Stimulated activated CD4-positive, alpha-beta T cell treated with anti-CD3 and anti-CD28 coated beads, Interleukin-4, amount 100 ng/mL, for 24 hours (primary cell): ENCODE results near the gene TTC4.

Experiments used
- DNase-seq: peaks from one replicate; pipeline ENCODE4 v3.0.0-alpha.2; 2020

Gene TTC4

GRCh38 chr1:54705153-54705552 lies 10.5 kb upstream of the TTC4 start:
- no peak for DNase-seq

- no peak for DNase-seq
Observed at GRCh38 chr1:54706419-54706818, 9.2 kb upstream of the TTC4 start.

DNA sequence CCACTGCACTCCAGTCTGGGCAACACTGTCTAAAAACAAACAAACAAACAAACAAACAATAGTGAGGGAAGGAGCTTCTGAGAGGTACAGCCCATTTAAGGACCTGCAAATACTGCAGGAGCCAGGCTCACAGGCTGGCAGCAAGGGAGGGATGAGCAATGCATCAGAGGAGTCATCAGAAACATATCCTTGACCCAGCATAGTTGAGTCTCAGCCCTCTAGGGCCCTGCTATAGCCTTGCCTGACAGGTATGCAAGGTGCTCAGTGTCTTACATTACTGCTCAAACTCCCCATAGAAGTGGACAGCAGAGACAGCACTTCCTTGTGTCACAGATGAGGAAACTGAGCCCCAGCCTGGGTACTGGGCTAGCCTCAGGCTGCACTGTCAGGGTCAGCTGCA lies 7.3 kb upstream of the TTC4 start:
- DNase-seq = no peak

GRCh38 chr1:54709547-54710292 lies 5.9 kb upstream of the TTC4 start:
- DNase-seq = no peak

DNA sequence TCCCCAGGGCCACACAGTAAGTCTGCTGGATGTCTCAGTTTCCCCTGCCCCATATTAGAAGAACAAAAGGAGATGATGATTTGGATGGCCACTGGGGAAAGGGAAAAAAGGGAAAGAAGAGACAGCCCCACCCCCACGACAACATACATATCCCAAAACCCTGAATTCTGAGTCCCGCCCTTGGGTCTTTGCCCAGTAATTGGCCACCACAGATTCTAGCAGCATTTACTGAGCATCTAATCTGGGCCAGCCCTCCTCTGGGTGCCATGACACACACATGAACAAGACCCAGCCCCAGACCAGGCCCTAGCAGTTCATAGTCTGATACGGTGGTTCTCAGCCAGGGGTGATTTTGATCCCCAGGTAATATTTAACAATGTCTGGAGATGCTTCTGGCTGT lies 5.2 kb upstream of the TTC4 start:
- no peak for DNase-seq

- DNase-seq = no peak
Observed at GRCh38 chr1:54710841-54711240, 4.8 kb upstream of the TTC4 start.

DNA sequence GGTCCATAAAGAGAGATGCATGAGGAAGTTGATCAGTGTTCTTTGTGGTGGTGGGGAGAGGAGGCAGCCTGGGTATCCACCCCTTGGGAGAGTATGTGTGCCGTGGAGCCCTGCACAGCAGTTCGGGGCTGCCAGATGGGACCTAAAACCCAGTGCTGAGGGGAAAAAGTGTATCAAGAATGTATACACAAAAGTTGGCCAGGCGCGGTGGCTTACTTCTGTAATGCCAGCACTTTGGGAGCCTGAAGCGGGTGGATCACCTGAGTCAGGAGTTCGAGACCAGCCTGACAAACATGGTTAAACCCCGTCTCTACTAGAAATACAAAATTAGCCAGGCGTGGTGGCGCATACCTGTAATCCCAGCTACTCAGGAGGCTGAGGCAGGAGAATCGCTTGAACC lies 4.1 kb upstream of the TTC4 start:
- no peak for DNase-seq

GRCh38 chr1:54714881-54715492 lies 674 bp upstream of the TTC4 start:
- no peak for DNase-seq

GRCh38 chr1:54716299-54717047 lies 812 bp downstream of the TTC4 start:
- DNase-seq = peak; percentile 31

GRCh38 chr1:54721719-54722118 lies 6.1 kb downstream of the TTC4 start:
- DNase-seq = no peak

DNA sequence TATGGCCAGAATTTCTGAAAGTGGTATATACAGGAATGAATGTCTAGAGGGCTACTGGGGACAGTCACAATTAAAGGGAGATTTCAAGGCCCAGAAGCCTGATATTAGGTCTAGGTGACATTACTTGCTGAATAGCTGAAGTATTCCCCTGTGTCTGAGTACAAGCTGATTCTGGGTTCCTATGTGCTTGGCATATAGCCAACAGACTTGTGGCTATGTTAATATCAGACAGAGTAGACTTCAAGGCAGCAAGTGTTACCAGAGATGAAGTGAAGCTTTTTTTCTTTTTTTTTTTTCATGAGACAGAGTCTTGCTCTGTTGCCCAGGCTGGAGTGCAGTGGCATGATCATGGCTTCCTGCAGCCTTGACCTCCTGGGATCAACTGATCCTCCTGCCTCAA lies 8.3 kb downstream of the TTC4 start:
- no peak for DNase-seq

DNA sequence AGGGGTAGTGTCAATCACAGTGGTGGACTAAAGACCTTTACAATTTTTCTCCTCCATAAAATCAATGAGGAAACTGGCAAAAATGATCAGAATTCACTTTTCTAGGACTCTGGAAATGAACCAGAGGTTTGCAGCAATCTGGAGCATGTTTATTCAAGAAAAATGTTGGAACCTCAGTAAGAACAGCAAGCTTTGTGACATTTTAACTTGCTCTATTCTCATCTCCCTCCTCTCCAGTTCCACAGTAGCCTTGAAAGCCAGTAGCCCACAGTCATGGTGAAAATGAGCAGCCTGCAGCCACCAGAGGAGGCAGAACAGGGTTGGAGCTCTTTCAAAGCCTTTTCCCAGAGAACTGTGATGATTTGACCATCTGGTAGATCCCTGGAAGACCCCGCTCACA lies 9.1 kb downstream of the TTC4 start:
- DNase-seq = no peak

DNA sequence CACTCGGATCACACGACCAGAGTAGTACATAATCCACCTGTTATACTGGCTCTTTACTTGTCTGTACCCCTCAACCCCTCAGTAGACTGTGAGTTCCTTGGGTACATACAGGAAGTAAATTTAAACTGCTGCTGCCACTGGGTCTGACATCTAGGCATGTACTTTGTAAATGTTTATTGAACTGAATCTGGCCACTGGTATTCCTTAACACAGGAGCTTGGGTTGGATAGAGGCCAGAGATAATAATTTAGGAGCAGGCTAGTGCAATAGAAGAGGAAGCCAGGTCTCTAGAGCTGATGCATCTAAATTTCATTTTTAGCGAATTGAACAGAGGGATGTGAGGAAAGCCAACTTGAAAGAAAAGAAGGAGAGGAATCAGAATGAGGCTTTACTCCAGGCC lies 12.4 kb downstream of the TTC4 start:
- DNase-seq = no peak

DNA sequence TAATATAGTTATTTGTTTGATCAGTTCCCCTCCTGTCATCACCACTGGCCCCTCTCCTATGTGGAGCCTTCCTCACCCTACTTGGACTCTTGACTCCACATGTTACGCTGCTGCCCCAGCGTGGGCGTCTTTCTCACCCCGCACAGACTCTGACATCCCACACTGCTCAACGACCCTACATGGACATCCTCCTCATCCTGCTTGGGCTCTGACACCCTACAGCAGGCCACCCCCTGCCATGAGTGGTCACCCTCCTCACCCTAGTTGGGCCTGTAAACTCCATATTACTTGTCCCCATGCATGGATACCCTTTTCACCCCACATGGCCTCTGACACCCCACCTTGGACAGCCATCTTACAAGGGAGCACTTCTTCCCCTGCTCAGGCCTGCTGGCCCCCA lies 21.0 kb downstream of the TTC4 start:
- DNase-seq = no peak

DNA sequence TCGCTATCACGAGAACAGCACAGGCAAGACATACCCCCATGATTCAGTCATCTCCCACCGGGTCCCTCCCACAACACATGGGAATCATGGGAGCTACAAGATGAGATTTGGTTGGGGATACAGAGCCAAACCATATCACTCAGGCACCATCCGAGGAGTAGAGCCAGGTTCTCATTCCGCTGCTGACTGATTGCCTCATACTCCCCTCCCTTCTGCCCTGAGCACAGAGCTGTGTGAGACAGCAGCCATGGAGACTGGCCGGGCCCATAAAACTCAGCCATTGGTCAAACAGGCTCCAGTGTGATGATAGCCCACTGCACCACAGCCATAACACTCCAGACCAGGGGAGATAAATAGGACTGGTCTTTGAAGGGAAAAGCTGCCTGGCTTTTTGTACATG lies 22.6 kb downstream of the TTC4 start:
- no peak for DNase-seq

- no peak for DNase-seq
Observed at GRCh38 chr1:54741531-54741930, 25.9 kb downstream of the TTC4 start.

DNA sequence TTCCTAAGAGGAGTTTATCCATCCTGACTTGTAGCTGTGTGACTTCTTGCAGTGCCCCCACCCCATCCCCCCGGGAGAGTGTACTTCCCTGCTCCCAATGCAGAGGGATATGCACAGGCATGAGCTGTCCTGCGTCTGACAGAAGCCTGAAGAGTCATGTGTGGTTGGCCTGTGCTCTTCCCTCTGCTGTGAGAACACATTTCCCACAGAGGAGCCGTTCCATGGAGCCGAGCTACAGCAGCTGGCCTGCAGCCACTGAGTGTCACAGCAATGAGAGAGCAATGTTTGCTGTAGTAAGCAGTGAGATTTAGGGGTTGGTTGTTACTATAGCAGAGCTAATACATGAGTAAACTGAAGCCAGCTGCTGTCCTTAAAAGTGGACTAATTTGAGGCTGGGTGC lies 26.6 kb downstream of the TTC4 start:
- DNase-seq = no peak

- DNase-seq = no peak
Observed at GRCh38 chr1:54743416-54744226, 28.0 kb downstream of the TTC4 start.

GRCh38 chr1:54744696-54745095 lies 29.0 kb downstream of the TTC4 start:
- DNase-seq = no peak

DNA sequence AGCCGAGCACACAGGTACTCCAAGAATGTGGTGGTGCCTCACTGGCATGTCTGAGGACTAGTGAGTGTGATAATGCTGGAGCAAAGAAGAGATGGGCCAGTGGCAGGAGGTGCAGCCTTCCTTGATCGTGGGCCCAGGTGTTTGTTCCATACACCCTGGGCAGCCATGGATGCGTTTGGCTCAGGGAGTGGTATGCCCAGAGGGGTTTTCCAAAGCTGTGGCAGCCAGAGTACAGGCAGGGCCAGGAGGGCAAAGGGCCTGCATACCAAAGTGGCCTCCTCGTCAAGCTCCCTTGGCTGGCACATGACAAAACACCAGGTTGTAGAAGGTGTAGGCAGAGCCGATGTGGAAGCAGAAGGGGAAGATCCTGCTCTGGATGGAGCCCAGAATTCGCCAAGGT lies 29.6 kb downstream of the TTC4 start:
- no peak for DNase-seq

DNA sequence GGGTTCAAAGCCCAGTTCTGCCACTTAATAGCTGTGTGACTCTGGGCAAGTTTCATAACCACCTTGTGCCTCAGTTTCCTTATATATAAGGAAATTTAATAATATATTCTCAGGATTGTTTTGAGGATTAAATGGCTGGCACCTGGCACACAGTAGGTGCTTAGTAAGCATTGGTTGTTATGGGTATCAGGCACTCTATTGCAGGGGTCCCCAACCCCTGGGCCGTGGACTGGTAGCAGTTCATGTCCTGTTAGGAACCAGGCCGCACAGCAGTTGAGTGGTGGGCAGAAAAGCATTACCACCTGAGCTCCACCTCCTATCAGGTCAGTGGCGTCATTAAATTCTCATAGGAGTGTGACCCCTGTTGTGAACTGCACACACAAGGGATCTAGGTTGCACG lies 30.2 kb downstream of the TTC4 start:
- DNase-seq = no peak

GRCh38 chr1:54748094-54748835 lies 32.6 kb downstream of the TTC4 start:
- no peak for DNase-seq

DNA sequence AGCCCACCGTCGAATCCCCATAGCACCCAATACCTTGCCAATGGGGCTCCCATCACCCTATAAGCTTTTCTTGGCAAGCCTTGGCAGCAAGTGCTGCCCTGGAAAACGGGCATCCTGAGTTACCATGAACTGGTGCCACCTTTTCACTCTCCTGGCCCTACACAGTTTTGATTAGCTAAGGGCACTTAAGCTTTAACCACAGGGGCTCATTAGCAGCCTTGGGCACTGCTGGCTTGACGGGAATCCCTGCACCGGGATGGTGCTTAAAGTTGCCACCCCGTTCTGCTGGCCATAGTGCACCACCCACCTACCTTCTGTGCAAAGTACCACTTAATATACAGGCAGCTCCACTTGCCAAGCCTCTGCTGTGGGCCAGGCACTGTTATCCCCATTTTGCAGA lies 34.9 kb downstream of the TTC4 start:
- DNase-seq = no peak
